Thyroid gland (tissue), 4 donors: ENCODE results near the gene NCF2. TPM values are rescaled to one million over a fixed set of nuclear protein-coding genes. Genes with fewer than 3 reads are reported as not detected.
A peak's percentile ranks its signal among the peaks of the same experiment; 100 is the strongest.

Experiments used
- DNase-seq, 2 donors: peaks; one replicate each; pipeline ENCODE4 v3.0.0-alpha.2; 2019
- H3K27ac ChIP-seq, 3 donors: fragments of 200-600 bp; sonication (generic); 1 replicate in 2 of 3; 2 replicates in 1 of 3; pipeline ENCODE4 v1.5.1; 2016 to 2019; ENCODE audit warnings: mild to moderate bottlenecking in 1 of 3, moderate library complexity in 1 of 3
- H3K27me3 ChIP-seq: fragments of 200-600 bp; sonication (generic); one replicate; pipeline ENCODE4 v1.5.1; 2019
- H3K36me3 ChIP-seq, 2 donors: fragments of 200-600 bp; sonication (generic); one replicate each; pipeline ENCODE4 v1.5.1; 2016 to 2019
- H3K4me1 ChIP-seq, 2 donors: fragments of 200-600 bp; sonication (generic); one replicate each; pipeline ENCODE4 v1.5.1; 2017 to 2019
- H3K4me3 ChIP-seq, 3 donors: fragments of 200-600 bp; sonication (generic); replicated peaks in 1 of 3; 1 replicate in 2 of 3; 2 replicates in 1 of 3; pipeline ENCODE4 v1.5.1; 2016; ENCODE audit warnings: mild to moderate bottlenecking in 1 of 3
- H3K9me3 ChIP-seq: fragments of 200-600 bp; sonication (generic); one replicate; pipeline ENCODE4 v1.5.1; 2017
- POLR2A ChIP-seq, 2 donors: fragments of 450-650 bp; IDR thresholded peaks; one replicate each; pipeline ENCODE4 v1.6.1; 2017; ENCODE audit warnings: antibody characterized with exemption in 2 of 2, mild to moderate bottlenecking in 2 of 2, moderate library complexity in 1 of 2
- WGBS, 2 donors: methylation state at CpG; one replicate each; pipeline ENCODE4 v1.1.5; 2017; 5-methylcytosine and 5-hydroxymethylcytosine counted together
- intact Hi-C: fragments of 100-400 bp; cut with DNase I; formaldehyde crosslinking; loops from one replicate; pipeline ENCODE4 v1.15.1; 2023
- total RNA-seq, 4 donors: library from RNA; depleted of rRNA; stranded (reverse); fragments of >200 nt; gene quantifications; one replicate each; pipeline ENCODE4 v1.2.3, GENCODE V29; 2016
- TF ChIP-seq, protein P1 (sequence below), 6 experiments: fragments of 200-600 bp in 3 of 6; fragments of 450-650 bp in 3 of 6; sonication (generic) in 3 of 6; IDR thresholded peaks; one replicate each; pipeline ENCODE4 v1.5.1; 2016 to 2019; ENCODE audit warnings: antibody characterized with exemption in 6 of 6, mild to moderate bottlenecking in 2 of 6, inconsistent platforms in 1 of 6, moderate library complexity in 1 of 6

The NCF2 gene
- total RNA-seq, 4 donors from 2014 or later, result 3.5 to 9.8 (median 4.5) TPM

DNA sequence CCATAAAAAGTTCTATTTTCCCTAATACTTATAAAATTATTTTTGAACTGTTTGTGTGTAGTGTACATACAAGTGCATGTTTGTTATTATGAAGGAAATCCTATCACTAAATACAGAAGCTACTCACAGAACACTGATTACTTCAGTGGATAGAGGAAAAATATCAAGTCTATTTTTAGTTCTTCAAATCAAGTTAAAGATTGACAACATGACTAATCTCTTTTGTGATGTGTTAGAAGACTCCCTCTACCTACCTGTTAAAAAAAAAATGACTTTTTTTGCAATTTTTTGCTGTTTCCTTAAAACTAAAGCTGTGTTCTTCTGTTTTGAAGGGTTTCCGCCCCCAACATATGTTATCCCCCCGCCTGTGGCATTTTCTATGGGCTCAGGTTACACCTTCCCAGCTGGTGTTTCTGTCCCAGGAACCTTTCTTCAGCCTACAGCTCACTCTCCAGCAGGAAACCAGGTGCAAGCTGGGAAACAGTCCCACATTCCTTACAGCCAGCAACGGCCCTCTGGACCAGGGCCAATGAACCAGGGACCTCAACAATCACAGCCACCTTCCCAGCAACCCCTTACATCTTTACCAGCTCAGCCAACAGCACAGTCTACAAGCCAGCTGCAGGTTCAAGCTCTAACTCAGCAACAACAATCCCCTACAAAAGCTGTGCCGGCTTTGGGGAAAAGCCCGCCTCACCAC, 45.5 kb downstream of the NCF2 start:
- Histone ChIP-seq H3K27me3 (no peaks in the 10 kb centered on the region), H3K4me3 (no peak overlapping the region), H3K36me3 (peaks cover 38 to 51% of the 10 kb centered on the region in 2 donors), H3K4me1 (peaks cover 0 to 7% of the 10 kb centered on the region in 2 donors), H3K9me3 (no peaks in the 10 kb centered on the region), H3K27ac (no peak overlapping the region)
- DNase-seq, result peak; percentile 74 to 78
- intact Hi-C loops, result loop anchor here (10.0 kb wide), 1 partner anchor 70 kb away; the partner anchor contains the start of gene SMG7
- no peak for TF ChIP-seq POLR2A (IDR thresholded peaks at IDR 0.05)
- TF ChIP-seq, protein P1, sequence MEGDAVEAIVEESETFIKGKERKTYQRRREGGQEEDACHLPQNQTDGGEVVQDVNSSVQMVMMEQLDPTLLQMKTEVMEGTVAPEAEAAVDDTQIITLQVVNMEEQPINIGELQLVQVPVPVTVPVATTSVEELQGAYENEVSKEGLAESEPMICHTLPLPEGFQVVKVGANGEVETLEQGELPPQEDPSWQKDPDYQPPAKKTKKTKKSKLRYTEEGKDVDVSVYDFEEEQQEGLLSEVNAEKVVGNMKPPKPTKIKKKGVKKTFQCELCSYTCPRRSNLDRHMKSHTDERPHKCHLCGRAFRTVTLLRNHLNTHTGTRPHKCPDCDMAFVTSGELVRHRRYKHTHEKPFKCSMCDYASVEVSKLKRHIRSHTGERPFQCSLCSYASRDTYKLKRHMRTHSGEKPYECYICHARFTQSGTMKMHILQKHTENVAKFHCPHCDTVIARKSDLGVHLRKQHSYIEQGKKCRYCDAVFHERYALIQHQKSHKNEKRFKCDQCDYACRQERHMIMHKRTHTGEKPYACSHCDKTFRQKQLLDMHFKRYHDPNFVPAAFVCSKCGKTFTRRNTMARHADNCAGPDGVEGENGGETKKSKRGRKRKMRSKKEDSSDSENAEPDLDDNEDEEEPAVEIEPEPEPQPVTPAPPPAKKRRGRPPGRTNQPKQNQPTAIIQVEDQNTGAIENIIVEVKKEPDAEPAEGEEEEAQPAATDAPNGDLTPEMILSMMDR (IDR thresholded peaks at IDR 0.05), result no peak
- 61 to 75% methylated on average over 4 to 5 of the region's 5 CpGs for WGBS, 2 donors

- H3K4me1 ChIP-seq, result peaks cover 0 to 7% of the 10 kb centered on the region in 2 donors
- H3K4me3 ChIP-seq, result no peak overlapping the region
- TF ChIP-seq POLR2A (IDR thresholded peaks at IDR 0.05), result no peak
- TF ChIP-seq, protein P1 (IDR thresholded peaks at IDR 0.05), result peak in 5 of 6 experiments; percentile 21 to 48 (median 30)
- 69% methylated on average over 2 of the region's 2 CpGs for WGBS, 2 donors
- peaks cover 42 to 56% of the 10 kb centered on the region in 2 donors for H3K36me3 ChIP-seq
- DNase-seq, result no peak
- intact Hi-C loops, result loop anchor here (10.0 kb wide), 1 partner anchor 69 kb away; the partner anchor contains the start of gene SMG7
- no peaks in the 10 kb centered on the region for H3K27me3 ChIP-seq
- H3K9me3 ChIP-seq, result no peaks in the 10 kb centered on the region
- H3K27ac ChIP-seq, result no peak overlapping the region
Measured at GRCh38 chr1:183543619-183544204, 46.5 kb downstream of the NCF2 start.

DNA sequence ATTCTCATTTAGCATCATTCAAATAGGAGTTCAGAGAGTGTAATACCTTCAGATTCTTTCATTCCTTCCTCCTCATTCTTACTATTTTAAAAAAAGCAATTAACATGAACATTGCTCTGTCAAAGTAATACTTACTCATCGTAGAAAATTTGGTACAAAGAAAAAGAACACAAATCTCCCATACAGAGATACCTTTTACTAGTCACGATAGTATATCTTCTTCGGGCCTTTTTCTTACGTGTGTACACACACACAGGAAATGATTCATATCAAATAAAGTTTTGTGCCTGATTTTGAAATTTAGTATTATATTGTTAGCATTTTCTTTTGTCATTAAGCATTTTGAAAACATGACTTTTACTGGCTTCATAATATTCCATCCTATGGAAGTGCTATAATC, 52.9 kb downstream of the NCF2 start:
- WGBS, 2 donors, result 94 to 97% methylated on average over 4 of the region's 4 CpGs
- Histone ChIP-seq H3K27ac (no peak overlapping the region), H3K9me3 (no peaks in the 10 kb centered on the region), H3K4me3 (no peak overlapping the region), H3K36me3 (peaks cover 35 to 40% of the 10 kb centered on the region in 2 donors), H3K27me3 (no peaks in the 10 kb centered on the region), H3K4me1 (no peaks in the 10 kb centered on the region)
- no peak for DNase-seq
- no peak for TF ChIP-seq POLR2A (IDR thresholded peaks at IDR 0.05)
- TF ChIP-seq, protein P1 (IDR thresholded peaks at IDR 0.05), result no peak
- intact Hi-C loops, result no loop called here

DNA sequence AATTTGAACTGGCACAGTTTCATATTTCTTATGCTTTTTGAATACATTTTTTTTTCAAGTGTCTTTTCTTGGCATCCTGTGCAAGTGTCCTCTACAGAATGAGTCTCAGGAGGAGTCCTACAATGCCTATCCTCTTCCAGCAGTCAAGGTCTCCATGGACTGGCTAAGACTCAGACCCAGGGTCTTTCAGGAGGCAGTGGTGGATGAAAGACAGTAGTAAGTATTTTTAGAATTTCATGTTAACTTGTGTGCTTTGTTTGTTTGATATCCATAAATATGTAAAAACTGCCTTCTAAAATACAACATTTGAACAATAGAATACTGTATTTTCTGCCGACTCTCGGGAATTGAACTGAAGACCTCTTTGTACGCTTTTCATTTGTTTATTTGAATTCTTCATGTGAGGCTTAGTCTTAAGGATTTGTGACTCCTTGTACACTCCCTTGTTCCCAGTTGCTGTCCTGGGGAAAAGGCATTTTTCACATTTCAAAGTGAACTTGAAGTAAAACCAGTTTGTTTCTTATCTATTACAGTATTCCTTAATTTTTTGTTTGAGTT, 56.6 kb downstream of the NCF2 start:
- H3K9me3 ChIP-seq, result no peaks in the 10 kb centered on the region
- no peaks in the 10 kb centered on the region for H3K27me3 ChIP-seq
- TF ChIP-seq, protein P1 (IDR thresholded peaks at IDR 0.05), result no peak
- no peak for TF ChIP-seq POLR2A (IDR thresholded peaks at IDR 0.05)
- peaks cover 21 to 30% of the 10 kb centered on the region in 2 donors for H3K36me3 ChIP-seq
- H3K4me3 ChIP-seq, result no peak overlapping the region
- WGBS, 2 donors, result 94 to 95% methylated on average over 3 of the region's 3 CpGs
- H3K27ac ChIP-seq, result no peak overlapping the region
- no peaks in the 10 kb centered on the region for H3K4me1 ChIP-seq
- intact Hi-C loops, result no loop called here
- DNase-seq, result no peak

GRCh38 chr1:183528577-183528976, 61.7 kb downstream of the NCF2 start:
- Histone ChIP-seq H3K27me3 (no peaks in the 10 kb centered on the region), H3K4me1 (no peaks in the 10 kb centered on the region), H3K27ac (no peak overlapping the region), H3K36me3 (peaks cover 25 to 32% of the 10 kb centered on the region in 2 donors), H3K4me3 (no peak overlapping the region), H3K9me3 (no peaks in the 10 kb centered on the region)
- 97 to 98% methylated on average over 3 of the region's 3 CpGs for WGBS, 2 donors
- TF ChIP-seq, protein P1 (IDR thresholded peaks at IDR 0.05), result no peak
- no peak for TF ChIP-seq POLR2A (IDR thresholded peaks at IDR 0.05)
- DNase-seq, result no peak
- intact Hi-C loops, result no loop called here
